Caco-2 (cell line): ENCODE measurements around the gene UBE2J2. TPM values are rescaled to one million over a fixed set of nuclear protein-coding genes. Genes with fewer than 3 reads are reported as not detected.
A peak's percentile ranks its signal among the peaks of the same experiment; 100 is the strongest.

Experiments used
- BruUV-seq: library from RNA; stranded (reverse); fragments of 400-500 nt; replicated peaks from 2 replicates; lab custom pipeline; 2021; lab: Mats Ljungman, UMichigan
- CTCF ChIA-PET: fragments of 300-600 bp; sonication (Branson Sonifier 250); formaldehyde crosslinking; loops from one replicate; lab custom pipeline; 2022; ENCODE audit warnings: antibody characterized with exemption; lab: Charles Lee
- POLR2A ChIA-PET: fragments of 300-600 bp; sonication (Branson Sonifier 250); formaldehyde crosslinking; loops from one replicate; lab custom pipeline; 2022; ENCODE audit warnings: antibody characterized with exemption; lab: Charles Lee
- DNase-seq, 2 experiments: peaks; one replicate each; pipeline versions ENCODE4 v3.0.0 to v3.0.0-alpha.2; 2020 to 2022
- H3K27me3 ChIP-seq: replicated peaks from 2 replicates; pipeline ENCODE4 v1.6.0; 2011; ENCODE audit warnings: low read length; ENCODE audit not compliant: control insufficient read depth, insufficient read depth
- H3K36me3 ChIP-seq: 2 replicates; pipeline ENCODE4 v1.5.1; 2011; ENCODE audit warnings: low read length; ENCODE audit not compliant: control insufficient read depth, insufficient read depth
- H3K4me1 ChIP-seq: fragments of 250-450 bp; sonication (Bioruptor Pico); 2 replicates; pipeline ENCODE4 v1.5.1; 2020; ENCODE audit warnings: mild to moderate bottlenecking
- H3K4me3 ChIP-seq: 2 replicates; pipeline ENCODE4 v1.5.1; 2011; ENCODE audit warnings: low read depth, mild to moderate bottlenecking, control low read depth, low read length
- H3K9me3 ChIP-seq: fragments of 250-450 bp; sonication (Bioruptor Pico); 2 replicates; pipeline ENCODE4 v1.5.1; 2020; ENCODE audit warnings: mild to moderate bottlenecking, moderate library complexity
- H3K27ac Mint-ChIP-seq: one replicate; pipeline ENCODE4 v1.8.0; 2022; ENCODE audit warnings: mixed read lengths; ENCODE audit not compliant: unreplicated experiment
- H3K27me3 Mint-ChIP-seq: one replicate; pipeline ENCODE4 v1.8.0; 2022; ENCODE audit warnings: mixed read lengths; ENCODE audit not compliant: insufficient read depth, unreplicated experiment
- H3K36me3 Mint-ChIP-seq: one replicate; pipeline ENCODE4 v1.8.0; 2022; ENCODE audit warnings: mild to moderate bottlenecking, mixed read lengths; ENCODE audit not compliant: insufficient read depth, unreplicated experiment
- H3K4me1 Mint-ChIP-seq: one replicate; pipeline ENCODE4 v1.8.0; 2022; ENCODE audit warnings: low read depth, mixed read lengths; ENCODE audit not compliant: unreplicated experiment
- H3K4me3 Mint-ChIP-seq: one replicate; pipeline ENCODE4 v1.8.0; 2022; ENCODE audit warnings: mild to moderate bottlenecking, moderate library complexity, mixed read lengths; ENCODE audit not compliant: unreplicated experiment
- H3K9me3 Mint-ChIP-seq: one replicate; pipeline ENCODE4 v1.8.0; 2022; ENCODE audit warnings: mixed read lengths; ENCODE audit not compliant: unreplicated experiment
- intact Hi-C: fragments of 100-400 bp; cut with micrococcal nuclease; formaldehyde crosslinking; loops from one replicate; pipeline ENCODE4 v1.10.0; 2022; ENCODE audit not compliant: unreplicated experiment
- total RNA-seq: library from RNA; stranded (reverse); gene quantifications from 2 replicates; pipeline ENCODE4 v1.2.3, GENCODE V29; 2022
- TF ChIP-seq, protein P1 (sequence below), 2 experiments: fragments of 200-600 bp in 1 of 2; IDR thresholded peaks; 1 replicate in 1 of 2; 2 replicates in 1 of 2; pipeline versions ENCODE4 v1.5.1 to v1.8.0; 2011 to 2022; ENCODE audit warnings: antibody characterized with exemption in 1 of 2, control low read depth in 1 of 2, inconsistent platforms in 1 of 2, low read depth in 1 of 2, low read length in 1 of 2, mild to moderate bottlenecking in 1 of 2, moderate library complexity in 1 of 2; ENCODE audit not compliant: insufficient read depth in 1 of 2, severe bottlenecking in 1 of 2, unreplicated experiment in 1 of 2

UBE2J2 gene
- total RNA-seq, 1 experiment from 2014 or later: 57.2 TPM

- Histone ChIP-seq H3K36me3 (no peaks in the 10 kb centered on the region), H3K27me3 (no peaks in the 10 kb centered on the region), H3K4me1 (0 out of 2 replicates have a peak, but pooled peaks cover 6% of the 10 kb centered on the region), H3K9me3 (no peaks in the 10 kb centered on the region), H3K4me3 (no peak overlapping the region)
- Mint-ChIP-seq H3K4me3 (peak overlapping the region; percentile 75), H3K9me3 (no peaks in the 10 kb centered on the region), H3K27me3 (no peaks in the 10 kb centered on the region), H3K4me1 (no peaks in the 10 kb centered on the region), H3K36me3 (peaks cover 22% of the 10 kb centered on the region), H3K27ac (no peak overlapping the region)
- no TSS peak for BruUV-seq
- TF ChIP-seq, protein P1, sequence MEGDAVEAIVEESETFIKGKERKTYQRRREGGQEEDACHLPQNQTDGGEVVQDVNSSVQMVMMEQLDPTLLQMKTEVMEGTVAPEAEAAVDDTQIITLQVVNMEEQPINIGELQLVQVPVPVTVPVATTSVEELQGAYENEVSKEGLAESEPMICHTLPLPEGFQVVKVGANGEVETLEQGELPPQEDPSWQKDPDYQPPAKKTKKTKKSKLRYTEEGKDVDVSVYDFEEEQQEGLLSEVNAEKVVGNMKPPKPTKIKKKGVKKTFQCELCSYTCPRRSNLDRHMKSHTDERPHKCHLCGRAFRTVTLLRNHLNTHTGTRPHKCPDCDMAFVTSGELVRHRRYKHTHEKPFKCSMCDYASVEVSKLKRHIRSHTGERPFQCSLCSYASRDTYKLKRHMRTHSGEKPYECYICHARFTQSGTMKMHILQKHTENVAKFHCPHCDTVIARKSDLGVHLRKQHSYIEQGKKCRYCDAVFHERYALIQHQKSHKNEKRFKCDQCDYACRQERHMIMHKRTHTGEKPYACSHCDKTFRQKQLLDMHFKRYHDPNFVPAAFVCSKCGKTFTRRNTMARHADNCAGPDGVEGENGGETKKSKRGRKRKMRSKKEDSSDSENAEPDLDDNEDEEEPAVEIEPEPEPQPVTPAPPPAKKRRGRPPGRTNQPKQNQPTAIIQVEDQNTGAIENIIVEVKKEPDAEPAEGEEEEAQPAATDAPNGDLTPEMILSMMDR (IDR thresholded peaks at IDR 0.05; ENCODE audit: insufficient read depth in 1 of 2, low read depth in 1 of 2, low read length in 1 of 2, severe bottlenecking in 1 of 2, unreplicated experiment in 1 of 2): no peak
- POLR2A ChIA-PET: no interaction called here
- no peak for DNase-seq
- CTCF ChIA-PET: interaction anchor here (0.6 kb wide), 1 partner anchor 112 kb away, joined by 9 read pairs; no protein-coding TSS in a partner anchor
- intact Hi-C loops: no loop called here
Measured at GRCh38 chr1:1274931-1275431, 1.3 kb upstream of the UBE2J2 start.

GRCh38 chr1:1274299-1274930 lies 761 bp upstream of the UBE2J2 start:
- no peaks in the 10 kb centered on the region for H3K27me3 Mint-ChIP-seq
- Histone ChIP-seq H3K36me3 (no peaks in the 10 kb centered on the region), H3K4me1 (0 out of 2 replicates have a peak, but pooled peaks cover 6% of the 10 kb centered on the region), H3K27me3 (no peaks in the 10 kb centered on the region), H3K4me3 (peak overlapping the region; percentile 95), H3K9me3 (no peaks in the 10 kb centered on the region)
- TF ChIP-seq, protein P1 (IDR thresholded peaks at IDR 0.05; ENCODE audit: insufficient read depth in 1 of 2, low read depth in 1 of 2, low read length in 1 of 2, severe bottlenecking in 1 of 2, unreplicated experiment in 1 of 2): no peak
- H3K36me3 Mint-ChIP-seq: peaks cover 27% of the 10 kb centered on the region
- BruUV-seq: no TSS peak
- H3K27ac Mint-ChIP-seq: no peak overlapping the region
- DNase-seq: no peak
- H3K4me3 Mint-ChIP-seq: peak overlapping the region; percentile 75
- CTCF ChIA-PET: interaction anchor here (0.7 kb wide), 1 partner anchor 35 kb away, joined by 3 read pairs; no protein-coding TSS in a partner anchor
- intact Hi-C loops: no loop called here
- no peaks in the 10 kb centered on the region for H3K9me3 Mint-ChIP-seq
- no peaks in the 10 kb centered on the region for H3K4me1 Mint-ChIP-seq
- POLR2A ChIA-PET: interaction anchor here (0.5 to 0.7 kb wide), 4 partner anchors 35 to 191 kb away, joined by 3 to 6 read pairs (median 4); no protein-coding TSS in a partner anchor

GRCh38 chr1:1273209-1273511 lies 494 bp downstream of the UBE2J2 start:
- H3K4me3 ChIP-seq: peak overlapping the region; percentile 95
- Mint-ChIP-seq H3K9me3 (no peaks in the 10 kb centered on the region), H3K27ac (peak overlapping the region; percentile 35), H3K4me3 (peak overlapping the region; percentile 75), H3K4me1 (no peaks in the 10 kb centered on the region), H3K36me3 (peaks cover 30% of the 10 kb centered on the region), H3K27me3 (no peaks in the 10 kb centered on the region)
- TF ChIP-seq, protein P1 (IDR thresholded peaks at IDR 0.05; ENCODE audit: insufficient read depth in 1 of 2, low read depth in 1 of 2, low read length in 1 of 2, severe bottlenecking in 1 of 2, unreplicated experiment in 1 of 2): no peak
- intact Hi-C loops: no loop called here
- 0 out of 2 replicates have a peak, but pooled peaks cover 6% of the 10 kb centered on the region for H3K4me1 ChIP-seq
- BruUV-seq: no TSS peak
- DNase-seq: no peak
- no peaks in the 10 kb centered on the region for H3K9me3 ChIP-seq
- no peaks in the 10 kb centered on the region for H3K27me3 ChIP-seq
- H3K36me3 ChIP-seq: no peaks in the 10 kb centered on the region
- ChIA-PET CTCF (interaction anchor here (0.6 to 0.7 kb wide), 6 partner anchors 23 to 596 kb away, joined by 4 to 7 read pairs (median 5); no protein-coding TSS in a partner anchor), POLR2A (interaction anchor here (0.5 to 0.7 kb wide), 7 partner anchors 11 to 307 kb away, joined by 3 to 6 read pairs (median 5); partner anchors contain the start of gene PLEKHN1)
